Measurements from ENCODE around the gene TRIM24. TPM values are rescaled to one million over a fixed set of nuclear protein-coding genes. Genes with fewer than 3 reads are reported as not detected.

Gene TRIM24
- polyA plus RNA-seq, 1 of the 3 experiments (the other 2 are of a cell fraction) = 5.3 TPM

GRCh38 chr7:138622841-138623240, 162.8 kb downstream of the TRIM24 start:
- no peaks in the 10 kb centered on the region for H3K9me2 ChIP-seq
- H3K27ac ChIP-seq (ENCODE audit: low read depth in 2 of 2, low read length in 1 of 2) = no peak overlapping the region
- no peak overlapping the region for H3K4me3 ChIP-seq (ENCODE audit: low read depth in 2 of 2, low read length in 1 of 2)
- DNase-seq = no peak
- no peaks in the 10 kb centered on the region; the same call in 1 of the 2 replicates for H3K9me3 ChIP-seq
- no peaks in the 10 kb centered on the region for H3K4me1 ChIP-seq (ENCODE audit: control insufficient read depth in 1 of 2, insufficient read depth in 2 of 2, low read depth in 1 of 2, low read length in 1 of 2)
- no peak for TF ChIP-seq RAD21 (IDR thresholded peaks at IDR 0.05; ENCODE audit: low read length)
- no peak for TF ChIP-seq MEF2A (IDR thresholded peaks at IDR 0.05; ENCODE audit: borderline replicate concordance, low read depth)
- TF ChIP-seq GATA2 (CRISPR knock-in tag; IDR thresholded peaks at IDR 0.05) = no peak
- TF ChIP-seq TEAD4 (IDR thresholded peaks at IDR 0.05; ENCODE audit: borderline replicate concordance, insufficient read depth) = no peak
- TF ChIP-seq YY1 (IDR thresholded peaks at IDR 0.05; ENCODE audit: low read depth) = no peak
- TF ChIP-seq RFX5 (IDR thresholded peaks at IDR 0.05; ENCODE audit: low read length) = no peak
- TF ChIP-seq FOXJ3 (CRISPR knock-in tag; IDR thresholded peaks at IDR 0.05) = no peak
- no peak for TF ChIP-seq RCOR1 (IDR thresholded peaks at IDR 0.05; ENCODE audit: low read length)
- TF ChIP-seq FOSL2 (IDR thresholded peaks at IDR 0.05; ENCODE audit: borderline replicate concordance, low read depth) = no peak
- no peak for TF ChIP-seq REST (IDR thresholded peaks at IDR 0.05; ENCODE audit: low read depth, low read length)
- TF ChIP-seq, protein P1, sequence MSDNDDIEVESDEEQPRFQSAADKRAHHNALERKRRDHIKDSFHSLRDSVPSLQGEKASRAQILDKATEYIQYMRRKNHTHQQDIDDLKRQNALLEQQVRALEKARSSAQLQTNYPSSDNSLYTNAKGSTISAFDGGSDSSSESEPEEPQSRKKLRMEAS (IDR thresholded peaks at IDR 0.05; ENCODE audit: low read depth) = no peak
- TF ChIP-seq TCF12 (IDR thresholded peaks at IDR 0.05) = no peak
- TF ChIP-seq, protein P2, sequence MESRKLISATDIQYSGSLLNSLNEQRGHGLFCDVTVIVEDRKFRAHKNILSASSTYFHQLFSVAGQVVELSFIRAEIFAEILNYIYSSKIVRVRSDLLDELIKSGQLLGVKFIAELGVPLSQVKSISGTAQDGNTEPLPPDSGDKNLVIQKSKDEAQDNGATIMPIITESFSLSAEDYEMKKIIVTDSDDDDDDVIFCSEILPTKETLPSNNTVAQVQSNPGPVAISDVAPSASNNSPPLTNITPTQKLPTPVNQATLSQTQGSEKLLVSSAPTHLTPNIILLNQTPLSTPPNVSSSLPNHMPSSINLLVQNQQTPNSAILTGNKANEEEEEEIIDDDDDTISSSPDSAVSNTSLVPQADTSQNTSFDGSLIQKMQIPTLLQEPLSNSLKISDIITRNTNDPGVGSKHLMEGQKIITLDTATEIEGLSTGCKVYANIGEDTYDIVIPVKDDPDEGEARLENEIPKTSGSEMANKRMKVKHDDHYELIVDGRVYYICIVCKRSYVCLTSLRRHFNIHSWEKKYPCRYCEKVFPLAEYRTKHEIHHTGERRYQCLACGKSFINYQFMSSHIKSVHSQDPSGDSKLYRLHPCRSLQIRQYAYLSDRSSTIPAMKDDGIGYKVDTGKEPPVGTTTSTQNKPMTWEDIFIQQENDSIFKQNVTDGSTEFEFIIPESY (IDR thresholded peaks at IDR 0.05; ENCODE audit: borderline replicate concordance, low read depth) = no peak
- no peaks in the 10 kb centered on the region for H3K27me3 ChIP-seq (ENCODE audit: insufficient read depth)
- H3K4me2 ChIP-seq = no peak overlapping the region
- H3K79me2 ChIP-seq (ENCODE audit: insufficient read depth) = no peaks in the 10 kb centered on the region
- H4K20me1 ChIP-seq (ENCODE audit: insufficient read depth) = no peaks in the 10 kb centered on the region
- H3K36me3 ChIP-seq (replicated peaks in 1 of 2; ENCODE audit: control insufficient read depth in 1 of 2, insufficient read depth in 2 of 2, low read length in 1 of 2) = no peaks in the 10 kb centered on the region
- CTCF ChIA-PET = no interaction called here
- no peak overlapping the region for H2AFZ ChIP-seq (ENCODE audit: low read depth)
- no peak overlapping the region for H3K9ac ChIP-seq
- POLR2A ChIA-PET = no interaction called here
- WGBS (ENCODE audit: low lambda C conversion rate) = 45% methylated on average over 1 of the region's 1 CpG
- no peaks in the 10 kb centered on the region for H3F3A ChIP-seq (replicated peaks; ENCODE audit: insufficient read depth)

Data from SK-N-SH (cell line).